DOHH2 (cell line): Measurements from ENCODE around the gene NIN.

ENCODE experiments used
- EZH2phosphoT487 ChIP-seq: fragments of 200-600 bp; sonication (generic); IDR thresholded peaks from 2 replicates; pipeline ENCODE4 v1.6.1; 2017; ENCODE audit warnings: borderline replicate concordance, mild to moderate bottlenecking, antibody characterized with exemption, low read length, moderate library complexity, mixed read lengths
- TF ChIP-seq, protein P1 (sequence below): fragments of 200-600 bp; sonication (generic); IDR thresholded peaks from one replicate; pipeline ENCODE4 v1.5.1; 2014; ENCODE audit warnings: antibody characterized with exemption, mild to moderate bottlenecking, low read depth, low read length; ENCODE audit not compliant: poor library complexity, severe bottlenecking

DNA sequence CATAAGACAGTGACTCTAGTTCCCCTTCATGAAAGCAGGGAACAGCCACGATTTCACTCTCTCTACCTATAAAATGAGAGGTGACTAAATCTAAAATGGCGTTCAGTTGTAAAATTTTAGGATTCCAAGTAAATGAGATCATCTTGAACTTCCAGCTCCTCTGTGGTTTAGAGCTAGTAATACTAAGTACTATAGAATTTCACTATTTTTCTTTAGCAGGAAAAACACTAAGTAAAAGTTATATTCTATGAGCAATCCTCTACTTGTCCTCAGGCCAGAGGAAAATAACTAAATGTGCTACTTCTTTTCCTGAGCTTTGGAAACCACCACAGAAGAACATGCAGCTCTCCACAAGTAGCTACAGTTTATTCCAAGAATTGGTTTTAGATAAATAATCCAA, 55.6 kb downstream of the NIN start:
- TF ChIP-seq, protein P1, sequence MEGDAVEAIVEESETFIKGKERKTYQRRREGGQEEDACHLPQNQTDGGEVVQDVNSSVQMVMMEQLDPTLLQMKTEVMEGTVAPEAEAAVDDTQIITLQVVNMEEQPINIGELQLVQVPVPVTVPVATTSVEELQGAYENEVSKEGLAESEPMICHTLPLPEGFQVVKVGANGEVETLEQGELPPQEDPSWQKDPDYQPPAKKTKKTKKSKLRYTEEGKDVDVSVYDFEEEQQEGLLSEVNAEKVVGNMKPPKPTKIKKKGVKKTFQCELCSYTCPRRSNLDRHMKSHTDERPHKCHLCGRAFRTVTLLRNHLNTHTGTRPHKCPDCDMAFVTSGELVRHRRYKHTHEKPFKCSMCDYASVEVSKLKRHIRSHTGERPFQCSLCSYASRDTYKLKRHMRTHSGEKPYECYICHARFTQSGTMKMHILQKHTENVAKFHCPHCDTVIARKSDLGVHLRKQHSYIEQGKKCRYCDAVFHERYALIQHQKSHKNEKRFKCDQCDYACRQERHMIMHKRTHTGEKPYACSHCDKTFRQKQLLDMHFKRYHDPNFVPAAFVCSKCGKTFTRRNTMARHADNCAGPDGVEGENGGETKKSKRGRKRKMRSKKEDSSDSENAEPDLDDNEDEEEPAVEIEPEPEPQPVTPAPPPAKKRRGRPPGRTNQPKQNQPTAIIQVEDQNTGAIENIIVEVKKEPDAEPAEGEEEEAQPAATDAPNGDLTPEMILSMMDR: no peak
- TF ChIP-seq EZH2phosphoT487: no peak
